ENCODE measurements around the gene DNAH14. TPM values are rescaled to one million over a fixed set of nuclear protein-coding genes. Genes with fewer than 3 reads are reported as not detected.

DNAH14 gene
- total and polyA plus RNA-seq, 2 donors from 2014 or later: 6.6 to 25.1 TPM

- no peak overlapping the region for H3K4me3 ChIP-seq (ENCODE audit: low read length in 3 of 3)
- H3K36me3 ChIP-seq (ENCODE audit: control insufficient read depth in 2 of 3, insufficient read depth in 3 of 3, low read length in 3 of 3): no peaks in the 10 kb centered on the region
- no peak for FAIRE-seq
- no peaks in the 10 kb centered on the region for H3K9me3 ChIP-seq (ENCODE audit: control insufficient read depth in 2 of 3, insufficient read depth in 1 of 3, low read length in 3 of 3)
- no peaks in the 10 kb centered on the region for H3K4me1 ChIP-seq (ENCODE audit: control insufficient read depth in 2 of 3, insufficient read depth in 2 of 3, low read depth in 1 of 3, low read length in 3 of 3)
- no peak overlapping the region for H3K27ac ChIP-seq (ENCODE audit: low read depth in 2 of 2, low read length in 2 of 2)
- intact Hi-C loops (cut with DNase I): no loop called here
- TF ChIP-seq, protein P1, sequence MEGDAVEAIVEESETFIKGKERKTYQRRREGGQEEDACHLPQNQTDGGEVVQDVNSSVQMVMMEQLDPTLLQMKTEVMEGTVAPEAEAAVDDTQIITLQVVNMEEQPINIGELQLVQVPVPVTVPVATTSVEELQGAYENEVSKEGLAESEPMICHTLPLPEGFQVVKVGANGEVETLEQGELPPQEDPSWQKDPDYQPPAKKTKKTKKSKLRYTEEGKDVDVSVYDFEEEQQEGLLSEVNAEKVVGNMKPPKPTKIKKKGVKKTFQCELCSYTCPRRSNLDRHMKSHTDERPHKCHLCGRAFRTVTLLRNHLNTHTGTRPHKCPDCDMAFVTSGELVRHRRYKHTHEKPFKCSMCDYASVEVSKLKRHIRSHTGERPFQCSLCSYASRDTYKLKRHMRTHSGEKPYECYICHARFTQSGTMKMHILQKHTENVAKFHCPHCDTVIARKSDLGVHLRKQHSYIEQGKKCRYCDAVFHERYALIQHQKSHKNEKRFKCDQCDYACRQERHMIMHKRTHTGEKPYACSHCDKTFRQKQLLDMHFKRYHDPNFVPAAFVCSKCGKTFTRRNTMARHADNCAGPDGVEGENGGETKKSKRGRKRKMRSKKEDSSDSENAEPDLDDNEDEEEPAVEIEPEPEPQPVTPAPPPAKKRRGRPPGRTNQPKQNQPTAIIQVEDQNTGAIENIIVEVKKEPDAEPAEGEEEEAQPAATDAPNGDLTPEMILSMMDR (IDR thresholded peaks at IDR 0.05; ENCODE audit: borderline replicate concordance, extremely low read depth, insufficient read depth): no peak
- H3K9ac ChIP-seq (ENCODE audit: low read length in 3 of 3): no peak overlapping the region
- no peaks in the 10 kb centered on the region for H3K27me3 ChIP-seq (ENCODE audit: control insufficient read depth, insufficient read depth, low read length)
- DNase-seq: no peak
These were observed 433.3 kb downstream of the DNAH14 start for GRCh38 chr1:225362805-225363204.

GRCh38 chr1:225364439-225364838 lies 435.0 kb downstream of the DNAH14 start:
- no peak for FAIRE-seq
- Histone ChIP-seq H3K9ac (ENCODE audit: low read length in 3 of 3) (no peak overlapping the region), H3K27me3 (ENCODE audit: control insufficient read depth, insufficient read depth, low read length) (no peaks in the 10 kb centered on the region), H3K4me3 (ENCODE audit: low read length in 3 of 3) (no peak overlapping the region), H3K27ac (ENCODE audit: low read depth in 2 of 2, low read length in 2 of 2) (no peak overlapping the region), H3K4me1 (ENCODE audit: control insufficient read depth in 2 of 3, insufficient read depth in 2 of 3, low read depth in 1 of 3, low read length in 3 of 3) (no peaks in the 10 kb centered on the region), H3K9me3 (ENCODE audit: control insufficient read depth in 2 of 3, insufficient read depth in 1 of 3, low read length in 3 of 3) (no peaks in the 10 kb centered on the region), H3K36me3 (ENCODE audit: control insufficient read depth in 2 of 3, insufficient read depth in 3 of 3, low read length in 3 of 3) (no peaks in the 10 kb centered on the region)
- intact Hi-C loops (cut with DNase I): no loop called here
- no peak for DNase-seq
- TF ChIP-seq, protein P1 (IDR thresholded peaks at IDR 0.05; ENCODE audit: borderline replicate concordance, extremely low read depth, insufficient read depth): no peak

DNA sequence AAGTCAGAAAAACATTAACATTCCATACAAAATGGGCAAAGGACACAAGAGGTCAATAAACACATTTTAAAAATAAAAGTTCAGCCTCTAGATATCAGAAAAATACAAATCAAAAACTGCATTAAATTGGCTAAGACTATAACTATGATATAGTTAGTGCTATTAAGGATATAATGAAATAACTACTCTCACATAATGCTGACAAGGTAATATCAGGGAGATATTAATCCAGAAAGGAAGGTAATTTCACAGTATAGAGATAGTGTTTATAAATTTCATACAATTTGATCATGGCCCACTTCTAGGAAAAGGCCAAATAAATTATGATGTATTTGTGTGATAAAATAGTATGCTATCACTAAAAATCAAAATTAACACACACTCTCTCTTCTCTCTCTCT lies 436.5 kb downstream of the DNAH14 start:
- H3K36me3 ChIP-seq (ENCODE audit: control insufficient read depth in 2 of 3, insufficient read depth in 3 of 3, low read length in 3 of 3): no peaks in the 10 kb centered on the region
- H3K27ac ChIP-seq (ENCODE audit: low read depth in 2 of 2, low read length in 2 of 2): no peak overlapping the region
- H3K4me1 ChIP-seq (ENCODE audit: control insufficient read depth in 2 of 3, insufficient read depth in 2 of 3, low read depth in 1 of 3, low read length in 3 of 3): no peaks in the 10 kb centered on the region
- TF ChIP-seq, protein P1 (IDR thresholded peaks at IDR 0.05; ENCODE audit: borderline replicate concordance, extremely low read depth, insufficient read depth): no peak
- no peaks in the 10 kb centered on the region for H3K27me3 ChIP-seq (ENCODE audit: control insufficient read depth, insufficient read depth, low read length)
- no peak for FAIRE-seq
- H3K9ac ChIP-seq (ENCODE audit: low read length in 3 of 3): no peak overlapping the region
- intact Hi-C loops (cut with DNase I): no loop called here
- DNase-seq: no peak
- H3K4me3 ChIP-seq (ENCODE audit: low read length in 3 of 3): no peak overlapping the region
- H3K9me3 ChIP-seq (ENCODE audit: control insufficient read depth in 2 of 3, insufficient read depth in 1 of 3, low read length in 3 of 3): no peaks in the 10 kb centered on the region

DNA sequence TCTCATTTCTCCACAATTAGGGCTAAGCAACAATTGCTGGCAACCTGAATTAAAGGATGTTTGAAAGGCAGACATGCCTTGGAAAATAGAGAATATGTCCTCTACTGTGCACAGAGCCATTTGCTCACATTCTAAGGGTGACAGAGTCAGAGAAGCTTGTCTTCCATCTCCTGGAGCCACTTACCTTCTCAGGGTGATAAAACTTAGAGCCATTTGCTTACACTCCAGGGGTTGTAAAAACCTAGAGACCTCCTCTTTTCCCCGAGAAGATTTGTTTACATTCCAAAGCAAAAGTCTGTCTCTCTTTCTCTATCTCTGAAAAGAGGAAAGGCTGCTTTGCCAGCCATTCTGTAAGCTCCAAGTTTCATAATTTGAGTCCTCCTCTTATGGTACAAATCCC lies 437.1 kb downstream of the DNAH14 start:
- Histone ChIP-seq H3K27ac (ENCODE audit: low read depth in 2 of 2, low read length in 2 of 2) (no peak overlapping the region), H3K9ac (ENCODE audit: low read length in 3 of 3) (no peak overlapping the region), H3K4me1 (ENCODE audit: control insufficient read depth in 2 of 3, insufficient read depth in 2 of 3, low read depth in 1 of 3, low read length in 3 of 3) (no peaks in the 10 kb centered on the region), H3K36me3 (ENCODE audit: control insufficient read depth in 2 of 3, insufficient read depth in 3 of 3, low read length in 3 of 3) (no peaks in the 10 kb centered on the region), H3K9me3 (ENCODE audit: control insufficient read depth in 2 of 3, insufficient read depth in 1 of 3, low read length in 3 of 3) (no peaks in the 10 kb centered on the region), H3K4me3 (ENCODE audit: low read length in 3 of 3) (no peak overlapping the region), H3K27me3 (ENCODE audit: control insufficient read depth, insufficient read depth, low read length) (no peaks in the 10 kb centered on the region)
- intact Hi-C loops (cut with DNase I): no loop called here
- FAIRE-seq (no peak), DNase-seq (no peak)
- TF ChIP-seq, protein P1 (IDR thresholded peaks at IDR 0.05; ENCODE audit: borderline replicate concordance, extremely low read depth, insufficient read depth): no peak
